GM21576 (cell line): ENCODE data around the gene TRIM67.

Experiments
- ATAC-seq: cut with Tn5 transposase; IDR thresholded peaks from one replicate; pipeline ENCODE4 v1.9.1; 2021; ENCODE audit warnings: mild to moderate bottlenecking, moderate library complexity; ENCODE audit not compliant: unreplicated experiment

TRIM67 gene

DNA sequence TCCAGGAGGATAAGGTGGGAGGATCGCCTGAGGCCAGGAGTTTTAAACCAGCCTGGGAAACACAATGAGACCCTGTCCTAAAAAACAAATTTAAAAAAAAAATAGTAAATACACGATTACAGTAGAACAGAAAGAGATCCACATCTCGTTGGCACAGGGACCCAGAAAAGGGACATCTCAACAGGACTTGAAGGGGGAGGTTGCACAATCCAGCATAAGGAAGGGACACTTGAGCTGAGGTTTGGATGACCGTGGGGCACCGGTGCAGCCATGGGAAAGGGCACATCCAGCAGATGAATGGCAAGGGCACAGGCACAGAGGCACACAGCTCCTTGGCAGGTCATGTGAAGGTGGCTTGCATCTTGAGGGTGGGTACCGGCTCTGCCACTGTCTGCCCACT, 20.5 kb downstream of the TRIM67 start:
- ATAC-seq: no peak

DNA sequence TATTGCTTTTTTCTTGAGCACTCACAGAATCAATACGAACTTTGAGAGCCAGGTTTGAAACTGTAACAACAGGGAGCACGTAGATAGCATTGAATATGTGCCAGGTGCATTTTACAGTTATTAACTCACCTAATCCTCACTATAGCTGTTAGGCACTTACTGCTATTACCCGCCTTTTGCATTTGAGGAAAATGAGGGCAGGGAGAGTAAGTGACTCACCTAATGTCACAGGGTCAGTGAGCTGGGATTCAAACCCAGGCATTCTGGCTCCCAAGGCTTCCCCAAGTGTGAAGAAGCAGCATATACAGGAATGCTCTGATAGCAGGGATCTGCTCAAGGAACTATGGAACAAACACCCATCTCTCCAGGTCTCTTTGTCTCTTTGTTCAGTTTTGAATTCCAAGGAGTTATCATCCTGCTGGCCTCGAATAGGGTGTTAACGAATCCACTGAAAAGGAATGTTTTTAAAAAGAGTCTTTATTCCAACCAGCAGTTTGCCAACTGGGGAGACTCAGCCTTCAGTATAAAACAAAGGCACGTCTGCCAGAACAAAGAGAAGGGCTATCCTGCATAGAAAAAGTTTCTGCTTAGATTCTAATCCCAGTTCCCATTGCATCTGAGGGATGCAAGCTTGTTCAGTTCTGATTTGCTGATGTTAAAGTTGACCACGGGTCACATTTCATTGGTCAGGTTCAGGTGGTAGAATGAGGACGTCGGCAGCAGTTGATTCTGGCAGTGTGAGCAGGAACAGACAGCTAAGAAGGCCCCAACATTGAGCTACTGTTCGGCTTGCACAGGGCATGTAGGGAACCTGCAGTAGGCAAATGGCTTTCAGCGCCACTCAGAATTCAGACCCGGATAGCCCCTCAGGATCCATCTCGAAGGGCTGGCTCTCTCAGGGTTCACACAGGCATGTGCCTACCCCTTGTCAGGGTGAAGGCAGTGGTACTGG, 22.1 kb downstream of the TRIM67 start:
- no peak for ATAC-seq

DNA sequence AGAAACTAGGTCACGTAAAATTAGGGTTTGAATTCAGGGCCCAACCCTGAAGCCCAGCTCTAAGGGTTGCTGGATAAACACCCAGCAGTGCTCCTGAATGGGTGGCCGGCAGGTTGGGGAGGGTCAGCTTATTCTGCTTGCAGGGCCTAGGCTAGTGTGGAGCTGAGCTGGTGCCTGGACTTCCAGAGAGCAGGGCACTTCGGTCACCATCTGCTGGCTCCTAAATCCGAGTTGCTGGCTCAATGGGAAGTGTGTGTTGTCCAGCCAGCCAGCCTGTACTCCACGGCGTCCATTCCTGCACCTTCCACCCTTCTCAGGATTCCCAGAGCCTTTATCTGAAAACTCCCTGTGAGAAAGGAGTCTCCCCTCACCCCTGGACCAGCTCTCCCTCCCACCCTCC, 23.0 kb downstream of the TRIM67 start:
- ATAC-seq: no peak

DNA sequence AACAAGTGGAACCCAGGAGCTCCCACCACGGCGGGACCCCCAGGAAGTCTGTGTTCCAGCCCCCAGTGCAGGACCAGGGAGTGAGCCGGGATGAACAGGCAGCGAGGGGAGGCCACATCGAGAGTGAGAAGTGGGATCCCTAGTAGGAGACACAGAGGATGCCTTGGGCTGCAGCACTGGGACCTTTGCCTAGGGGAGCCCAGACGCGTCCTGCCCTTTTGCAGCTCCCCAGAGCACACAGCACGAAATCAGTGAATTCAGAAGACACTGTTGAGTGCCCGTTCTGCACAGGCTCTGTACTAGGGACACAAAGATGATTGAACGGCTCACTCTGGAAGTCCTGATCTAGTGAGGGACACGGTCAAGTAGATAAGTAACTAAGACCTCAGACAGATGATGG, 23.5 kb downstream of the TRIM67 start:
- ATAC-seq: no peak

DNA sequence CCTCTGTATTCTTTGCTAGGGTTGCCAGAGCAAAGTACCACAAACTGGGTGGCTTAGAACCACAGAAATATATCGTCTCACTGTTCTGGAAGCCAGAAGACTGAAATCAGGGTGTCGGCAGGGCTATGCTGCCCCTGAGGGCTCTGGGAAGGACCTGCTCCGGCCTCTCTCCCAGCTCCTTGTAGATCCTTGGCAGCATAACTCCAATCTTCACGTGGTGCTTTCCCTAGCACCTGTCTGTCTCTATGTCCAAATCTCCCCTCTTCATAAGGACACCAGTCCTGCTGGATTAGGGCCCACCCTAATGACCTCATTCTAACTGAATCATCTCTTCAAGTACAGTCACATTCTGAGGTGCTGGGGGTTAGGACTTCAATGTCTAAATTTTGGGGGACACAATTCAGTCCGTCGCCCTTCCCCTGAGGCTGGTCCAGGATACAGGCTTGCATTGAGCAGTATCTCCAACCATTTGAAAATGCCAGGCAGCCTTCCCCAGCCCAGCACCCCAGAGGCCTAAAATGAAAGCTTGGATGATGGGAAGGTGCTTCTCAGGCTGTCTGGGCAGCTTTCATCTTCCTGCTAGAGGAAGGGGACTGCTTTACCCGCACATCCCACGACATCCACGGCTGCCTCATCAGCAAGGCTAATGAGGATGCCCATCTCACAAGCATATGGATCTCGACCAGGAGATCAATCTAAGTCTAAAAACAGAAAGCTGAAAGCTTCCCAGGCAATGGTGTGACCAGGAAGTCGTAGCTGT, 24.7 kb downstream of the TRIM67 start:
- ATAC-seq: no peak

DNA sequence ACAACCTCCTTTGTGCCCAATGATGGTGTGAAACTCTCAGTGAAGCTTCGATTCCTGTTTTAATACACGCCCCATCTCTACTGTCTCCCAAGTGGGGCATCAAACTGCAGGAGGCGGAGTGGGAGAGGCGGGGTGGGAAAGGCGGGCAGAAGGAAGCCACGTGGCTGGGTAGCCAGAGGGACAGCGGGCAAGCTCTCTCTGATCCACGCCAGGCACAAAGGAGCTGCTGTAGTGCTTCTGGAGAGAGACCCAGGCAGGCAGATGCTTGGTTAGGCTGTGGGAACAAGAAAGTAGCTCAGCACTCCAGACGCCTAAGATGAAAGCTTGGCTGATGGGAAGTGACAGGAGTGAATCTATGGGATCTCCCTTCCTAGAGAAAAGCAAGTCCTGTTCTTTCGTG, 25.7 kb downstream of the TRIM67 start:
- ATAC-seq: no peak

DNA sequence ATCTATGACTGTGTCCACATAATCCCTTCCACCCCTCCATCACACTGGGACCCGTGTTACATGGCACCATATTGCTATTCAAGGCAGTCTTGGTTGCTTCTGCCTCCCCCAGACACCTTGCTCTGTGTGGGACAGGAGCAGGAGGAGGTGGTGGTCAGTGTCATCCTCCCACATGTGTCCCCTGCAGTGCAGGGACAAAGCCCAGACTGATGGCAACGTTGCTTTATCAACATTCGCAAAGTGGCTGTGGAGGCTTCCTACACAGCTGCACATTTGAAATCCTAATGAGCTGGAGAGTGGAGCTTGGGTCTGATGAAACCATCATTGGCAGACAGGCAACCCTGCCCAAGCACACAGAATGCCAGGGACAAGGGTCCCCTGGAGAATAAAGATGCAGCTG, 26.2 kb downstream of the TRIM67 start:
- no peak for ATAC-seq

DNA sequence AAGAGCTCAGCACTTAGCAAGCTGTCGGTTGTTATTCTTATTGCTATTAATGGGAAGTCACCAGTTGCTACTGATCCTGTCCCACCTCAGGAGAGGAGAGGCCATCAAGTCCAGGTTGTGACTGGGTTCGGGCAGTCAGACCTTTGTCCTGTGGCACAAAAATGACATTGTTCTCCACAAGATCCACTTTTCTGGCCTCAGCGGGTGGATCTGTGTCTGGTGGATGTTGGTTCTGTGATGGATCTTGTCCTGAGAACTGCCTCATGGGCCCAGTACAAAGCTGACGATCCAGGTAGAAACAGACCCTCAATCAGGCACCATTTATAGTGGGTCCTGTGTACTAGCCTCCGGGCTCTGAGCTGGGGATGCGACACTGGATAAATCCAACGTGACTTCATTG, 26.9 kb downstream of the TRIM67 start:
- no peak for ATAC-seq

DNA sequence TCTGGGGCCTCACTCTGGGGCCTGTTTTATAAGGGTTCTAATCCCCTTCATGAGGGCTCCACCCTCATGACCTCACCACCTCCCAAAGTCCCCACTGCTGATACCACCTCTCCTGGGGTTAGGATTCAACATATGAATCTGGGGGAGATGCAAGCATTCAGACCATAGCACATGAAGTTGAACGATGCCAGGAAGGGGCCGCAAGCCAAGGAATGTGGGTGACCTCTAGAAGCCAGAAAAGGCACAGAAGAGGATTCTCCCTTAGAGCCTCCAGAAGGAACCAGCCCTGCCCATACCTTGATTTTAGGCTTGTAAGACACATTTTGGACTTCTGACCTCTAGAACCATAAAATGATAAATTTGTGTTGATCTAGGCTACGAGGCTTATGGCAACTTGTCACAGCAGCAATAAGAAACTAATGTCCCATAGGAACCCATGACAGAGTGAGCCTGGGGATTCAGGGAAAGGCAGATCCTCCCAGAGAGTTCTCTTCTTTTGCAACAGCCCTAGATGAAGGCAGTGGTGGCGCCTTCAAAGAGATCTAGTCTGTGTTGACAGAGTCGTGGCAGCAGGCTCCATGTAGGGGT, 27.9 kb downstream of the TRIM67 start:
- no peak for ATAC-seq

DNA sequence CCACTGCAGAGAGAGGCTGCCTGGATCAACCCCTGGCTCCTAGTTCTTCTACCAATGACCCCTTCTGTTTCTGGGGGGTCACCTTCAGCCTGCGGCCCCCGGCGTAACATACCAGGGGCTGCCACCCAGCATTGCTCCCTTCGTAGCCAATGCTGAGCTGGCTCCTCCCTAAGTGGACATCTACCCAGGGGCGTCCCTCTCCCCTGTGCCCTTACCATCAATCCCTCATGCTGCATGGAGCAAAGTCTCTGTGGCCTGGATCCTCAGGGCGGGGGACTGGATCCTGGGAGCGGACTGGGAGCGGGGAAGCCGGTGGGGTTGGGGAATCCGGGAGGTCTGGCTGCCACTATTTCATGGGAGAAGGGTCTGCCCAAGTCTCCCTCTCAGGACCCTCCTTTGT, 28.6 kb downstream of the TRIM67 start:
- no peak for ATAC-seq

DNA sequence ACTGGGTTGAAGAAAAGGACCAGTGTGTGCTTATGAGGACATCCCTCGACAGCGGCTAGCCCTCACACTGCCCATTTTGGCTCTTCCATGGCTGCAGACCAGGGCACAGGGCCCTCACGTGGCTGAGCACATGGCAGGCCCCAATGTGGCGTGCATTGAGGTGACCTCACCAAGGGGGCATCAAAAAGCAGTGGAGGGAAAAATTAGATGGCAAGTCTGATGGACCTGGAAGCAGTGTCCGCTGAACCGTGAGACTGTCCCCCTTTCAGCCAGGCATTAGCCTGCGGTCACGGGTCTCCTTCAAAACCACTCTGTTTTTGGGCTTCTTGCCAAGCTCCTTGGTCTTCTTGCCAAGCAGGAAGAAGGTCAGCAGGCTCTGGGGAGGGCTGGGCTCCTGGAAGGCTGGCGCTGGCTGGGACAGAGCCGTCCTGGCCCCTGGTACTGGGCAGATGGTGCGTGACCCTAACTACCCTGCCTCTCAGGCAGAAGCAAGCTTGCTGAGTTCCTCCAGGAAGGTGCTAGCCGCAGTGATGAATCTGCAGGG, 30.8 kb downstream of the TRIM67 start:
- no peak for ATAC-seq

DNA sequence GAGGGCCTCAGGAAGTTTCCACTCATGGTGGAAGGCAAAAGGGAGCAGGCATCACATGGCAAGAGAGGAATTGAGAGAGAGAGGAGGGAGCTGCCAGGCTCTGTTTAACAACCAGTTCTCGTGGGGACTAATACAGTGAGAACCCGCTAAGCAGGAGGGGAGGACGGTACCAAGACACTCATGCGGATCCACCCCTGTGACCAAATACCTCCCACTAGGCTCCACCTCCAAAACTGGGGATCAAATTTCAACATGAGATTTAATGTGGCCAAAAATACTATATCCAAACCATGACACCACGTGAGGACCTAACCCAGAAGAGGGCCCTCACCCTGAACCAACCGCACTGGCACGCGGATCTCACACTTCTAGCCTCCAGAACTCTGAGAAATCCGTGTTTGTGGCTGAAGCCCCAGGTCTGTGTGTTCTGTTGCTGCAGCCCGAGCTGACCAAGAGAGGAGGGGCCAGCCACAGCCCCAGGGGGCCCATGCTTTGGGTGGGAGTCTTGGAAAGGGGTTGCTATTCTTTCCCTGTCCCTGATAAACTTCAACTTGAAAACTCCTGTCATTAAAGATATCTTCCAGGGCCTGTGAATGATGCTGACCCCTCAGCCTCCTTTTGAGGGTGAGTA, 32.0 kb downstream of the TRIM67 start:
- ATAC-seq: no peak

DNA sequence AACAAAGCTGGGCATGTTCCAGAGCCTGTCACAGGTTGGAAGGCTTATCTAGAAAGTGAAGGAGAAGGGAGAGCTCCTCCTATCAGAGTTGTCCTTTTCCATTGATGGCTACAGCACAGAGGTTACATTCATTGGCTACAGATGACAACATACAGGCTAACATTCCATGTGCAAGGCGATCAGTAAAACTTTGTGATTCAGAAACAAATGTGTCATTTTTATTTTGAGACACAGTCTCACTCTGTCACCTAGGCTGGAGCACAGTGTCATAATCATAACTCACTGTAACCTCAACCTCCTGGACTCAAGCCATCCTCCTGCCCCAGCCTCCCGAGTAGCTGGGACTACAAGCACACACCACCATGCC, 32.6 kb downstream of the TRIM67 start:
- ATAC-seq: no peak

DNA sequence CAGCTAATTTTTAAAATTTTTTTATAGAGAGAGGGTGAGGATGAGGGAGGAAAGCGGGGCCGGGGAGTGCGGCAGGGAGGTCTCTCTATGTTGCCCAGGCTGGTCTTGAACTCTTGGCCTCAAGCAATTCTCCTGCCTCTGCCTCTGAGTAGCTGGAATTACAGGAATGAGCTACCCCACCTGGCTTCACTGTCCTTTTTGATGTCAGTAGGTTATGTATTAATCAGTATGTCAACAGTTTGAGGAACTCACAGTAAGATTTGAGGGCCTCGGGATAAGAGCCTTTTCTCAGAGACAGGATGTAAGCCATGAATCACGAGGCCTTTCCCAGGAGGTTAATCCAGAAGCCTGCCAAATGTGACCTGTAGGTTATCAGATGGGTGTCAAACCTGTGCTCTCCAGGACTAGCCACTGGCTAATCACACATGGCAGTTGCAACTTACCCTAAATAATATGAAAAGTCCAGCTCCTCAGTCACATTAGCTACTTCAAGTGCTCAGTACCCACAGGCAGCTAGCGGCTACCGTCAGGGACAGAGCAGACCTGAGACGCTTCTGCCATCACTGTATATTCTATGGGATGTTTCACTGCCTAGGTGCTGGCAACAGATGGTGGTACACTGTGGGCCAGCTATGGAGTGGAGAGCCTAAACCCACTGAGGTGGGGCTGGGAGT, 33.1 kb downstream of the TRIM67 start:
- ATAC-seq: no peak

DNA sequence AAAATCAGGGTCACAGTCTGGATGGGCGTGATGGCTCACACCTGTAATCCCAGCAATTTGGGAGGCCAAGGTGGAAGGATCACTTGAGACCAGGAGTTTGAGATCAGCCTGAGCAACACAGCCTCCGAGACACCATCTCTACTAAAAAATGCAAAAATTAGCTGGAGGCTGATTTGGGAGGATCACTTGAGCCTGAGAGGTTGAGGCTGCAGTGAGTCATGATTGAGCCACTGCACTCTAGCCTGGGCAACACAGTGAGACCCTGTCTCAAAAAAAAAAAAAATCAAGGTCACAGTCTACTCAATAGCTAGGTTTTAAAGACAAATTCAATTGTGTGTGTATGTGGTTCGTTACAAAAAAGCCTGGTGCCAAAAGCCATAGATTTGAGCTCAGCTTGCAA, 34.4 kb downstream of the TRIM67 start:
- no peak for ATAC-seq

DNA sequence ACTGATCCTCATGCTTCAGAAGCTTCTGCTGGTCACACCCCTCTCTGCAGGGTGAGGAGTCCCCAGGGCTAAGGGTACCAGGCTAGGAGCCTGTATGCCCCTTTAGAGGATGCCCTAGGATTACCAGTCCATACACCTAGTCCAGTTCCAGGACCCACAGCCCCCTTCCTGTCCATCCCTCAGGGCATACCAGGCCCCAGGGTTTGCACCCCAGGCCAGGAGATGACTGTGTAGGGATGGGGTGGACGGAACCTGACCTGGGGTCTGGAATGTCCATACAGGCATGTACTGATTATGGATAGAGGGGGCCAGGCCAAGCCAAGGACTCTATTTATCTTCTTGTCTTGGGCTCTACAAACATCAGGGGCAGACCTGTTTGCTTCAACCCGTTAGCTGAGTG, 34.9 kb downstream of the TRIM67 start:
- ATAC-seq: no peak

DNA sequence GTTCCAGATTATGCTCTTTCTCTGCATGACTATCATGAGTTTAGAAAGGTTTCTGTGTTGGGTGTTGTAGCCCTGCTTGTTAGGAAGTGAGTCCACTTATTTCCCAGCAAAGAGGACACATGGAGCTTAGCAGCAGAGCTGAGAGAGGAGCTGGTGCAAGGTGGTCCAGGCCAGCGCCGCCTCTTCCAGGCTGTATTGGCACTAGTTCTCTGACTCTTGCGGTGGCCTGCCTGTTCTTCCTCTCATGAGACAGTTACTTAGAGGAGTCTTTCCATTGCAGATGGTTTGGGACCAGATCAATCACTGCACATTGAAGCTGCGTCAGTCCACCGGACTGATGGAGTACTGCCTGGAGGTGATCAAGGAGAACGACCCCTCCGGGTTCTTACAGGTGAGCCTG, 38.0 kb downstream of the TRIM67 start:
- ATAC-seq: no peak

DNA sequence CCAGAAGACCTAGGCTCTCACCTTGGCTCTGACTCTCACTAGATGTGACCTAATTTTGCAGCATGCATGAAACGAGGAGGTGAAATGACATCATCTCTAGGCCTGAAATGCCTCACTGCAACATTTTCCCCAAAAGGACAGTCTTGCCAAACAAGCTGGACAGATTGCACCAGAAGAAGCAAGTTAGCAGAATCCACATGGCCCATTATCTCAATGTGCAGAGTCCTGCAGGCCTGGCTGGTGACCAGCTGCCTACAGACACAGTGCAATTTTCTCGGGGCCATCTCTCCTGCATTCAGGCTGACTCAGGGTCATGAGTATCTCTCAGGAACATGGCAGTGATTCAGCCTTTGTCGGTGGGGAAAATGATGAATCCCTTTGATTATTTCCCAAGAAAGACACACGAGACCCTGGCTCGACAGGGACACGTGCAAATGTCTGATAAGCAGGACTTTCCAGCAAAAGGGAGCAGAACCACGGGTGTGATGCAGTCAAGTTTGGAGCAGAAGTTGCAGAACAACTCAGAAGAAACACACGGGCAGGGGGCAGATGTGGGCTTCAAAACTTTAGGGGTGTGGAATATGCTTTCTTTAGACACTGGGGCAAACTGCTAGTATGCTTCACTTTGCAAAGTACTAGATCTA, 38.7 kb downstream of the TRIM67 start:
- no peak for ATAC-seq

DNA sequence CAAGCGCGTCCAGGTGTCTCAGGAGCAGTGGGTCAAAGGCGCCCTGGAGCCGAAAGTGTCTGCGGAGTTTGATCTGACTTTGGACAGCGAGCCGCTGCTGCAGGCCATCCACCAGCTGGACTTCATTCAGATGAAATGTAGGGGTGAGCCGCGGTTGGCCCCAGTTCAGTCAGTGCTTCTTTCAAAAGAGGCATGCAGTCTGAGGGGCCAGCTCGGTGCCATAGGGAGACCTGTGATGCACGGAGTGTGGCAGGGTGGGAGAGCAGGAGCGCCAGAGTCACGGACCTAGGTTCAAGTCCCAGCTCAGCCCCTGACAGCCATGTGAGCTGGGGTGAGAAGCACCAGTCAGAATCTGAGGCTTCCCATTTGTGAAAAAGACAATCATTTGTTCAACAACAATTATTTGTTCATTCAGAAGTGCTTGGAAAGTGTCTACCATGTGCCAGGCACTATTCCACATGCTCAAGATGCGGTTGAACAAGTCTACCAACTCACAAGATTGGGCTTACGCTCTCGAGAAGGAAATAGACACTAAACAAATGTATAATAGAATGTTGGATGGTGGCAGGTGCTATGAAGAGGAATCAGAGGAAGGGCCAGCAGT, 39.6 kb downstream of the TRIM67 start:
- no peak for ATAC-seq
